MV-4-11 (cell line): ENCODE results near the gene LY6G5C.

Experiments used
- DNase-seq: peaks from one replicate; lab custom pipeline; 2025; lab: John Stamatoyannopoulos, UW

LY6G5C gene, protein sequence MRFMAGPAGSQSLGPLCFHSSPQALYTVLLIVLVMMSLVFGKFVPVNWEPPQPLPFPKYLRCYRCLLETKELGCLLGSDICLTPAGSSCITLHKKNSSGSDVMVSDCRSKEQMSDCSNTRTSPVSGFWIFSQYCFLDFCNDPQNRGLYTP

DNA sequence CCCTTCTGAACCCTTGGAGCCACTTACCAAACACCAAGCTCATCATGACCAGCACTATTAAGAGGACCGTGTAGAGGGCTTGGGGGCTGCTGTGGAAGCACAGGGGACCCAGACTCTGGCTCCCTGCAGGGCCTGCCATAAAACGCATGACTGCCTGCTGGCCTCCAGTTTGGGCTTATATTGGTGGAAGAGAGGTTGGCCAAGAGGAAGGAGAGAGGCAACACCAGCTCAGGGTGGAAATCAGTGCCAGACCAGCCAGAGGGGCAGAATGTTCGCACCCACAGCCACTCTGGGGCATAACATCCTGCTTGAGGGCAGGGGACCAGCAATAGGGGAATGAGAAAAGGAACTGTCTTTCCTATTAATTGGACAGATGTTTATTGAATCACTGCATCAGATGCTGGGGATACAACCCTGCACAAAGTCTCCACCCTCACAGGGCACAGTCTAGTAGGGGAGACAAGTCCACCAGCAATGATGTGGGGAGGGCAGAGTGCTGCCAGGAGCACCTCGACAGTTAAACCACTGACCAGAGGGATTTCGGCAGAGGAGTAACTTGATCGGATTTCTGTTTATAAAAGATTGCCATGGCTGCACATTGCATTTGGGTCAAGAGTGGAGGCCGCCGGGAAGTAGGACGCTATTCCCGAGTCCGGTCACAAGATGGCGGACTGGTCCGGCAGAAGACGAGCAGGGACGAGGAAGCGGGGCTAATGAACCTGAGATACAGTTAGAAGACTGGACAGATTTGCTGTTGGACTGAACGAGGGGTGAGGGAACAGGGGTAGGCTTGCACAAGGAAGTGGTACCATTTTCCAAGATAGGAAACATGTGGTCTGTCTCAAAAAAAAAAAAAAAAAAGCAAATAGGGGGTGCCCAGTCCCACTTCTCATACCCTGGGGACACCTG, at the start of gene LY6G5C:
TSS of gene LY6G5C (minus strand) at position 842 of the 909 bp plus-strand sequence. CDS start at position 148, 694 bp downstream.
- peak; percentile 71 for DNase-seq

DNA sequence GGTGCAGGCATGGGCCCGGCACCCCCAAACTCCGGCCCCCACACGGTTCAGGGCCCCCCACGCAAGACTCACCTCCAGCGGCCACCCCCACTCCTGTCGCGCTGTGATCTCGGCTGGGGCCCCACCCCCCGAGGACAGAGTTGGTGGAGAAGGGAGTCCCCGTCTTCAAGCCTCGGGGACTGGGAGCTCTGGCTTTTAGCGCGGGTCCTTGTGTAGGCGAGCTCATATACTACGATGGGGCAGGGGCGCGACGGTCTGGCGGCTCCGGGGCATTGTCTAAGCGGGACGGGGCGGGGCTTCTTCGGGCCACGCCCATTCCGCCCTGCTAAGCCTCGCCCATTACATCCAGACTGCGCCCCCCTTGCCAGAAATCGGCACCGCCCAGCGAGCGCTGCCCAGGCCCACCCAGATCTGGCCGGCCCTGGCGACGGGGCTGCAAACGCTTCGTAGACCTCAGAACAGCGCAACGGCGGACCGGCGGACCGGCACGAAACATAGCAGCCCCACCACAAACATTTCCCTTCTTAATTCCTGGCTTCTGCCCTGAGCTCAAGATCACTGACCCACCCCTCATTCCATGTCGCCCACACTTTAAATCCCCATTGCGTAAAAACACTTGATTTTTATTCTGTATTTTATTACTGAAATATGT, 49.2 kb upstream of the LY6G5C start:
- DNase-seq = peak; percentile 67

DNA sequence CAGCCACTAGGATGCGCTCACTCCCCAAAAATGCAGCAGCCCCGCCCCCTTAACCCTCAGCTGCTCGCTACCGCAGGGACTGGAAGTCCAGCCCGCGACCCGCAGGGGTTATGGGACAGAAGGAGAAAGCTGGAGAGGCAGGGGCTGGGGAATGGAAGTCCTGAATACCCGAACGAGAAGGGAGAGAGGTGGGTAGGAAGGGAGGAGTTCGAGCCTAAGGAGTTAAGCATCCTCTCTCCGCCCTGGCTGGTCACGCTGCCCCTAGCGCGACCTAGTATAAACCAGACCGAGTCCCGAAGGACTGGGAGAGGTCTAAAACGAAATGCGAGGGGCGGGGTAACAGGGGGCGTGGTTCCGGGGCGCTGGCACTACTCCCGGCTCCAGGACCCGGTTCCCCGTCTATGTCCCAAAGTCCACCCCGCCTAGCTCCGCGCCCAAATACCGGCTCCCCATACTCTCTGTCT, 48.7 kb upstream of the LY6G5C start:
- peak; percentile 84 for DNase-seq

DNA sequence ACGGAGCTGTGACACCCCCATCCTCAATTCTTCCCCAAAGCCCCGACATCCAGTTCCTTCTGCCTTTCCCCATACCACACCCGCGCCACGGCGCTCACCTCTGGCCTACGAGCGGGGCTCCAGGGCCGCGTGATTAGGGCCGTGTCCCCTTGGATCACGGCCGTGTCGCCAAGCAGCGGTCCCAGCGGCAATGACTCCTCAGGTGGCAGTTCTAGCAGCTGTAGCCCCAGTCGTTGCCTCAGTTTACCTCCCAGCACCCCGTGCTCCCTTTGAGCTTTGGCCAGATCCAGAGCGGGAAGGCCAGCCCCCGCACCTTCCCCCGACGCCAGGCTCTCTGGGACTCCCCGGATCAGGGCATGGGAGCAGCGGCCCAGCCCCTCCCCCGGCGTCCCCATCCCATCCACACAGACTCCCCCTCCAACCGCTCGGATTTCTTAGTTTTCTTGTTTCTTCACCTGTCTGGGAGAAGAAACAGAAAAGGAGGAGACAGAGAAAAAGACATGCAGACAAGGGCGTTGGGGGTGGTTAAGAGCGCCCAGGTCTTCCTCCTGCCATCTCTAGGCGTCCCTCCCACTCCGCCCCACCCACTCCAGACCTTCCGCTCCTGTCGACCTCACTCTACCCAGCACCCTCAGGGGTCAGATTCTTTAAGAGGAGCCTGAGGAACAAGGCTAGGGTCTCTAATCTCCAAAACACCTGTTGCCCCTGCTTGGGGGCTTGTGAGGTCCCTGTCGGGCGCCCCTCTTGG, 48.1 kb upstream of the LY6G5C start, which contains the start of gene DDAH2:
TSS of gene DDAH2 (minus strand) at position 533 of the 748 bp plus-strand sequence. CDS start at position 395, 138 bp downstream.
- no peak for DNase-seq

DNA sequence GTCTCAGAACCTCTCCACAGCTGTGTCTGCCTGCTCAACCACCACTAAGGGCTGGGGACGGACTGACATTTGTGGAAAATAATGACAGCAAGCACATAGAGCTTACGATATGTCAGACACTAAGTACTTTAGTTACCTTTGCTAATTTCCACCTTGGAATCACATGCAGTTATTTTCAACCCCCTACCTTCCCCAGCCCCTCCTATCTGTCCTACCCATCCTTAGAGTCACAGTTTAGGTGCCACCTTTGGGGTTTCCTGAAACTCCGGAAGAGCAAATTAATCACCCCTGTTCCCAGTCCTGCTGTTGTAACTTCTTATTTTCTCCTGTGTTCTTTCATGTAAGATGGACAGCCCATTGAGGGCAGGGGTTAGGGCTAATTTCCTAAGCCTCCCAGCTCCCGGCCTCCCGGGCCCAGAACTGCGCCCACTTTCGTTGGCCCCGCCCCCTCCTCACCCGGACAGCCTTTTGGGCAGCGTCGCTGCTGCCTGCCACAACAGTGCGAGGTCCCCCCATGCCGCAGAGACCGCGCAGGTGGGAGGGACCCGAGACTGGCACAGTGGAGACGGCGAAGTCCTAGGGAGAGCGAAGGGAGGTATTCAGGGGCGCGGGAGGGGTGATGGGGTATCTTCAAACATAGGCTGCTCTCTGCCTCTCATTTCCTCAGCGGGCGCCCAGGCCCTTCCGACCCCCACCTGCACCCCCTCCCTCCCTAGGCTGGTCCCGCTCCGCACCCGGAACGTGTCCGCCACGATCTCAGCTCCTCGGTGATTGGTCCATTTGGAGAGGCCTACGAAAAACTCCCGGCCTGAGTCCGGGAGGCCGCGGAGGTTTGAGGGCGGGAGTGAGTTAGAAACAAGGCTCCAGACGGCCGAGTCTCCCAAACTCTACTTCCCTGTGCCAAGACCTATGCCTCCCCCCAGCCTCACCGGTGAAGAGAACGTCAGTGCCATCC, 47.1 kb upstream of the LY6G5C start:
- DNase-seq = peak; percentile 96

DNA sequence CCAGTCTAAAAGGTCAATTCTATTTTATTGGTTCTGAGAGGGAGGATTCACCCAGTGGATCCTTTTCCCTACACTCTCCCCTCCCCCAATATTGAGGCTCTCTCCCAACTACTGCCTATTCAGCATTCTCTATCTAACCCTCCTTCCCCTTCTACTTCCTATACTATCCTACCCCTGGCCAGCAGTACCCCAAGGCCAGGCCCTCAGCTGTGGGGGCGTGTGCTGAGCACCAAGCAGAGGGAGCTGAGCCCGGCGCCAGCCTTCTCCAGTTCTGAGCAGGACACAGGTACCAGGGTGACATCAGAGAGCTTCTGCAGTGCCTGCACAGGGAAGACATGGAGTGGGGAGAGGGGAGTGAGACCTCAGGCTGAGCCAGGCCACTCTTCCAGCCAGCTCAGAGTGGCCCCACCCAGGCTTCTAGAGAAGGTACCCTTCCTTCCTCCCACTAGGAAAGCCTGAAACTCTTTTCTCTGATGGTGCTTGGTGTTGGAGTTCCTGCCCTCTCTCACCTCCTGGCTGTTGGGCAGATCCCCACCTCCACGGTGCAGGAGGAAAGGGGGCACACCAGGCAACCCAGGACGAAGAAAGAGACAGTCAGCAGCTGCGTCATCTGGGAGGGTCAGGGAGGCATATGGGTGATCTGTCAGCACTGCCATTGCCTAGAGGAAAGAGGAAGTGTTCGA, 46.3 kb upstream of the LY6G5C start:
- DNase-seq = no peak

DNA sequence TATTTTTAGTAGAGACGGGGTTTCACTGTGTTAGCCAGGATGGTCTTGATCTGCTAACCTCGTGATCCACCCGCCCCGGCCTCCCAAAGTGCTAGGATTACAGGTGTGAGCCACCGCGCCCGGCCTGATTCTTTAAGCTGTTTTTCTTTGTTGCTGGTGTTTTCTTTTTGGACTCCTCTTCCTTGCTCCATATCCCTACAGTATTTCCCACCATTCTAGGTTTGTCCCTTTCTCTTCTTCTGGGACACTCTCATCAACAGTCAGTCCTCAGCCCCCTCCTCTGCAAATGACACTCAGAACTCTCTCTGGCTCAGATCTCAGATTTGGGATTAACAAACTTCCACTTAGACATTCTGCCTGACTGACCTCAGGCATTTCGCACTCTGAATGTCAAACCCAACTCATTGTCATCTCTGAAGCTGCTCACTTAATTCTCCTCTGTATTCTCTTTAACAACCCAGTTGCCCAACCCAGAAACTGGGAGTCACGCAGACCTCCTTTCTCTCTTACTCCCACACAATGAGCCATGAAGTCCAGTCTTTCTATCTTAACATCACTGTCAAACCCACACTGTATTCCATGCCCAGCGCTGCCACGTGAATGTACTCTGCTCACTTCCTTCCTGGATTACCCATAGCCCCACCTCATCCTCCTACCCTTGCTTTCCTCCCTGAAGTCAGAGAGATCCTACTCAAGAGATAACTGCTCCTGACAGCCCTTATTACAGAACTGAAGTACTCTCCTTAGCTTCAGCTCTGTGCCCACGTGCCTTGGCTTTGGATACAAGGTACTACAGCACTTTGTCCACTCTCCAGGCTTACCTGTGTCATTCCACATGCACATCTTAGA, 44.9 kb upstream of the LY6G5C start:
- DNase-seq = peak; percentile 36

DNA sequence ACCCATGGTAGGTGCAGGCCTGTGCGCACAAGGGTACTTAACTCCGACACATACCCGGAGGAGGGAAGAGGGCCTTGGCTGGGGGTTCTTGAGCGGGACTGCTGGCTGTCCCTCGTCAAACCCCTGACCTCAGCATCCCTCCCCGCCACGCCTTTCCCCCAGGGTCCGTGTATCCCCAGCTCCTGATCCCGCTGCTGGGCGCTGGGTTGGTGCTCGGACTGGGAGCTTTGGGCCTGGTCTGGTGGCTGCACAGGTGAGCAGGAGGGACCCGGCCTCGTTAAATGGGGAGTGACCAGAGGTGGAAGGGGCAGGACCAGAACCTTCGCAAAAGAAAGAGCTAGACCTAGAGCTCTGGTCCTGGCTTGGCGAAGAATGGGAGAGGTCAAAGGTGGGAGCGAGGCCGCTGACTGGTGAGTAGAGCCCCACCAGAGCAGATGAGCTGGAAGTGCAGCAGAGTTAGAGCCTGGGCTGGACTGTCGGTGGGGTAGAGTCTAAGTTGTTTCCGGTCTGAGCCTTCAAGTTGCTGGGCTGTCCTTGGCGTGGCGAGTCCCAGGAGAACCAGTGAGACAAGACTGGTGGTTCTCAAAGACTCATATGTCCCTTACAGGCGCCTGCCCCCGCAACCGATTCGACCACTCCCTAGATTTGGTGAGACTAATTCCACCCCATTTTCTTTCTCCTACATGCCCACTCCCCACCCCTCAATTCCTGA, 43.3 kb upstream of the LY6G5C start:
- no peak for DNase-seq

DNA sequence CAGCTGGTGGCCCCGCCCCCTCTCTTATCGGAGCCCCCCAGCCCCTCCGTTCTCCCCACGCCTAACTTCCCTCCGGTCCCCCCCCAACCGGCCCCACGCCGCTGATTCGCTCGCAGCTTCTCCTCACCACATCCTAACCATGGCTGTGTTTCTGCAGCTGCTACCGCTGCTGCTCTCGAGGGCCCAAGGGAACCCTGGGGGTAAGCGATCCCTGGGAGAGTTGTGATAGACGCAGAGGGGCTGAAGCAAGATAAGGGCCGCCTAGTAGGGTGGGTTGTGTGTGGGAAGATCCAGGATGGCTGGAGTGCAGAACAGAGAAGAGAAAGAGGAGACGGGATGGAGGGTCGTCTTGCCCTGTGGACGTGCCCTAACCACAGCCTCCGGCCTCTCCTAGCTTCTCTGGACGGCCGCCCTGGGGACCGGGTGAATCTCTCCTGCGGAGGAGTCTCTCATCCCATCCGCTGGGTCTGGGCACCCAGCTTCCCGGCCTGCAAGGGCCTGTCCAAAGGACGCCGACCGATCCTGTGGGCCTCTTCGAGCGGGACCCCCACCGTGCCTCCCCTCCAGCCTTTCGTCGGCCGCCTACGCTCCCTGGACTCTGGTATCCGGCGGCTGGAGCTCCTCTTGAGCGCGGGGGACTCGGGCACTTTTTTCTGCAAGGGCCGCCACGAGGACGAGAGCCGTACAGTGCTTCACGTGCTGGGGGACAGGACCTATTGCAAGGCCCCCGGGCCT, 42.5 kb upstream of the LY6G5C start, which contains the start of gene MPIG6B:
TSS of gene MPIG6B (plus strand) at position 129 of the 735 bp plus-strand sequence. CDS start at position 140, 11 bp downstream.
- no peak for DNase-seq

DNA sequence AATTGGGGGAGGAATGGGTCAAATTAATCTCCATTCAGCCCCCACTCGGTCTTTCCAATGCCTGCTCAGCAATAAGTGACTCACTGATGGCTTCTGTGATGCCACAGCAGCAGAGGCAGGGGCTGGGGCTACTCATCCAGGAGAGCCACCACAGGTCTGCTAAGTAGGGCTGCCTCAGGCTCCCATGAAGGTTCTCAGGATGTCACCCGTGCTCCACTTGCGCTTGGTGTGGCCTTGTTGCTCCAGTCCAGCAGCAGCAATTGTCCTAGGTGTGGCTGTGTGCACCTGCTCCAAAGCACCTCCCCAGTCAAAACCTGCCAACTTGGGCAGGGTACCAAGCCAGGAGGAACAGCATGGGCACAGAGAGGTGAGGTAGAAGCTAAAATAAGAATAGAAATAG, 41.3 kb upstream of the LY6G5C start:
- no peak for DNase-seq

DNA sequence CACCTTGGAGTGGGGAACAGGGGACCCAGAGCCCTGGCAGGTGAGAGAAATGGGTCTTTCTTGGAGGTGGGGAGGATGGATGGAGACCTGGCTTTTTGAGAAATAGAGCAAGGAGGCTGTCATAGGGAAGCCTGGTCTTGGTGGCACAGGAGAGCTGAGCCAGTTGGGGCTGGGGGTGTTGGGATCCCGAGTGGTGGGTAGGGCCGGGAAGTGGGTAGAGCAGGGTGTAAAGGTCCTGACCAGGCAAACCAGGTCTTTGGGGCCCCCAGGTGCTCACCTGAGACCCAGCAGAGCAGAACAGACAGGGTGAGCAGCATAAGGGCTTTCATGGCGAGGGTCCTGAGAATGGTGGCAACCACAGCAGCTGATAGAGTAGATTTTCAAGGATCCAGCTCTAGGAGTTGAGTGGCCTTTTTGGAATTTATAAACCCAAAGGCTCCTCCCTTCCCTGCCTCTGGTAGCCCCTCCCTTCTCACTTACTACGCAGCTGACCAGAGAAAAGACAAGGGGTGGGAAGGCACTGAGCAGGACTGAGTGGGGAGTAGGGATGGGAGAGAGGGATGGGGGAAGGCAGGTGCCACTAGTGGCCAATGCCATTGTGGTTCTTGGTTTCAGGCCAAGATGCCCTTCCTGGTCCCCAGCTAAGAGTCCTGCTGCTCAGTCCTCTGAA, 40.6 kb upstream of the LY6G5C start, which contains the start of gene LY6G6C:
TSS of gene LY6G6C (minus strand) at position 396 of the 670 bp plus-strand sequence. CDS start at position 329, 67 bp downstream.
- no peak for DNase-seq

DNA sequence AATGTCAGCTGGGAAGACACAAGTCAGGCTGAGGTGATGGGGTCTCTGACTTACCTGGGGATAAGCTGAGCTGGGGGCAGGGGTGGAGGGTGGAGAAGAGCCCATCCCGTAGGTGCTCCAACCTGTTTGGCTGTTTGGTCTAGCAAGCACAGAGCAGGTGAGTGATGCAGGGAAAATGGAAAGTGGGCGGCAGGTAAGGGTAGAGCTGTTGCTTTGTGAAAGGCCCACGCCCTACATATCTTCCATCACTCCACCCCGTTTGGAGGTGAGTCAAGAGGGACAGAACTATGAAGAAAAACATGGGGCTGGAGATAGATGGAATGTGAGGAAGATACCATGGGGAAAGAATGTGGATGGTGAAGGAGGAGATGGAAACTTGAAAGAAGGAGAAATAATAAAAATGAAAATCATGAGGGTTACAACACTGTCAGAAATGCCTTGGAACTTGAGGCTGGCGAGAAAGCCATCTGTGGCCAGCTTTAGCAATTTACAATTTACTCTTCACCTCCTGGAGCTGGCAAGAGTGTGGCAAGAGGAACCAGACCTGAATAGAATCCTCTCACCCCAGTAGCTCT, 39.4 kb upstream of the LY6G5C start:
- no peak for DNase-seq

DNA sequence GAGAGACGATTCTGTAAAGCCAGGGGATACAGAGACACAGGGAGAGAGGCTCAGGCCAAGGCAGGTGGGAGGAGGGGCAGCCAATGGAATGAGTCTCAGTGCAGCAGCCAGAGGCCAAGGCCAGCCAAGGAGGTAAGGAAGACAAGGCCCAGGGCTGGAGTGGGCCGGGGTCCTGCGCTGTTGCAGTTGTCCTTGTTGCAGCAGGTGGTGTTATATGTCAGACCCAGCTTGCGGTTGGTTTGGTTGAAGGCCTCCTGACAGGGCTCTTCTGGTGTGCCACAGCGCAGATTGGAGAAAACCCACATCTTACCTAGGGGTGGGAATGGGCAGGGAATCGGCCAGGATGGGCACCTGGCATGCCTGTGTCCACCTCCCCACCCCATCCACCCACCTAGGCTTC, 38.1 kb upstream of the LY6G5C start:
- DNase-seq = no peak

DNA sequence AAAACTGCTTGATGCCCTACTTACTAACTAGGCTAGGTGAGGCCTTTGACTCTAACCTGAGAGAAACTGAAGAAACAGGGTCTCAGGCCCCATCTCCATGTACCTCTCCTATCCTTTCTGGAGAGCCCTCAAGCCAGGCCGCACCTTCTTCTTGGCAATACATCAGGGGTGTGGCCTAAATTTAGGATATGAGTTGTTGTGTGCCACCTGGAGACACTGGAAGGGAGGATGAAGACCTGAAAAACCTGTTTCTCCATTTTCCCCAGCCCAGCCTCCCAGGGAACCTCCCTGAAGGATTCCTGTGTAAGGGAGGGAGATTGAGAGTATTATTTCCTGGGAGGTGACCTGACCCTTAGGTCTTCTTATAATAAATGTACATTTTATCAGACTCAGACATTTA, 37.4 kb upstream of the LY6G5C start:
- DNase-seq = no peak

DNA sequence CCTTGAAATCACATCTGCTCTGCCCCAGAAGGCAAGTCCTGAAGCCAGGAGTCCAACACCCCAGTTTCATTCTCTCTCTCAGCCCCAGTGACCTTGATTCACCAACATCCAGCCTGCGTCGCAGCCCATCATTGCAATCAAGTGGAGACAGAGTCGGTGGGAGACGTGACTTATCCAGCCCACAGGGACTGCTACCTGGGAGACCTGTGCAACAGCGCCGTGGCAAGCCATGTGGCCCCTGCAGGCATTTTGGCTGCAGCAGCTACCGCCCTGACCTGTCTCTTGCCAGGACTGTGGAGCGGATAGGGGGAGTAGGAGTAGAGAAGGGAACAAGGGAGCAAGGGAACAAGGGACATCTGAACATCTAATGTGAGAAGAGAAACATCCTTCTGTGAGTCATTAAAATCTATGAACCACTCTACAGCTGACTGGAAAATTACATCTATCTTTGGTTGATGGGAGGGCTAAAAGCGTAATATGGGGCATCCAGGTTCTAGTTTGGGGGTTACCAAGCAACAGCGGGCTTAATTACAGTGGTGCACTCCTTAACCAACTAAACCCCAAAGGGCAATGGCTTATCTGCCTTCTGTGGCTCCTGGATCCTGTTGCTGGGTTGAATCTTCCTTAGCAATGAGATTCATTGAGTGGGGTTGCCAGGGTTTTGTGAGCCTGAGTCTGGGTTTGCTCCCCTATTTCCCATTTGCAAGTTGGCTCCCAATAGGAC, 36.8 kb upstream of the LY6G5C start:
- no peak for DNase-seq
